ENCODE data around the gene DYTN.
"Not testable (repeated sequence)": the region's sequence is repeated elsewhere in the genome, so short reads cannot be mapped to it uniquely, and the experiment has no call there.

The DYTN gene, protein sequence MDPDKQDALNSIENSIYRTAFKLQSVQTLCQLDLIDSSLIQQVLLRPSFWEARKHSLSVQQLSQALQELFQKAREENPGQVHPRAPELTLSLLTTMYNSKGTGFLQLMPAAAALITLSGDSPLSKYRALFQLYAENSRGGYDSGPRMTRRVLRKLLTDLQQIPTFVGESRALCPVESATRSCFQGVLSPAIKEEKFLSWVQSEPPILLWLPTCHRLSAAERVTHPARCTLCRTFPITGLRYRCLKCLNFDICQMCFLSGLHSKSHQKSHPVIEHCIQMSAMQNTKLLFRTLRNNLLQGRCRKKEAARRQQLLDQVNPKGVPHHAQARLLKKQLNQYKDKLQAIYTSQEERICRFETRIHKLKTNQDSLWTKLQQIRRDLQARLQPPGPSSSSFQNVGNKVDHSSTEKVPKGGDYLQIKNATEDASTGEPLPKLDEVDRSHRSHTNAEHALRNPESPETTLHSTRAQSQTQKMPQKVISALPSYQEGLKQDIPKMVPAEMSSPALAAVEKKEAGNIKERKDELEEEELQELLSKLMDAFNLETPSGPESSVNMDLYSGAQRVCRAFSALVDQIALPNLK

GRCh38 chr2:206718296-206718695, at the start of gene DYTN:
Gene DYTN (minus strand): TSS chr2:206718396. CDS start chr2:206718279, 117 bp downstream.
- no peak for DNase-seq

GRCh38 chr2:206766057-206766930, 48.1 kb upstream of the DYTN start:
- DNase-seq: no peak

GRCh38 chr2:206765242-206766056, 47.3 kb upstream of the DYTN start, which contains the start of the genes FASTKD2 and MDH1B:
Gene FASTKD2 (plus strand): TSS chr2:206765606. CDS start chr2:206766694, 1,088 bp downstream.
Gene MDH1B (minus strand): TSS chr2:206765328. CDS start chr2:206765271, 57 bp downstream.
- peak; percentile 65 for DNase-seq

DNA sequence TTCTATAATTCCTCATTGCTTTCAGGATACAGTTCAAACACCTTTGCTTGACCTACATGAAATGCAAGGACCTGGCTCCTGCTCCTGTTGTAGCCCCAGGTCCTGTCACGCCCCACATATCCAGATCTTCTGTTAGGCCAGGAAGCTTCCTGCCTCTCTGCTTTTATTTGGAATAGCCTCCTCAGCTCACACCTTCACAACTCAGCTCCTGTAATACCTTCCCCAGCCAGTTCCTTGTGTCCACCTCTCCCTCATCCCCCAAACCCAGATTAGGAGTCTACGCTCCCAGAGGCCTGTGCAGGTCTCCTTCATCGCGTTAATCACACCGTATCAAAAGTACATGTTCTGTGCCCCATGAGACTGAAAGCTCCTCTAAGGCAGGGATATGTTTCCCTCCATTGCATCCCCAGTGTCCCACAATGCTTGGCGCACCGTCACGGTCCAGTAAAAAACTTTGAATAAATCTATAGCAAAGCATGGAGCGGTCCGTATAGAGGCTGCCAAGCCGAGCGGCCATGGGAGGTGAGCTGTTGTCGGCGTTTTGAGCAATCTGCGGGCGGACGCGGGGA, 46.6 kb upstream of the DYTN start:
- DNase-seq: no peak

- DNase-seq: no peak
Measured at GRCh38 chr2:206756816-206757215, 38.6 kb upstream of the DYTN start.

DNA sequence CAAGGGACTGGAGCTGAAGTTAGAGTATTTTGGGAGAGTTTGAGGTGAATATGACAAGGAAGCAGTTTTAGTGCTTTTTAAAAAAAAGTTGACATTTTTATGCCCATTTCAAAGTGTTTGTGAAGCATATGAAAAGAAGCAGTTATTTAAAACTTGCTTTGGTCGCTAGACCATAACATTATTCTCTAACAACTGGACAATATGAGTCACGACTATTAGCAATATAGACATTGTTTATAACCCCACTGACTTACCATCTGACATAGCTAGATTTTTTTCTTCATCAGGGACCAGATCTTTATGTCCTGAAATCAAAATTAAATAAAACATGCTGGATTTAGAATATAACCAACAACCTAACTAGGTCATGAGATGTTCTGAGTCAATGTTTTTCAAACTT, 22.6 kb upstream of the DYTN start:
- no peak for DNase-seq

GRCh38 chr2:206739271-206739670, 21.1 kb upstream of the DYTN start:
- no peak for DNase-seq

GRCh38 chr2:206736935-206737334, 18.7 kb upstream of the DYTN start:
- no peak for DNase-seq

DNA sequence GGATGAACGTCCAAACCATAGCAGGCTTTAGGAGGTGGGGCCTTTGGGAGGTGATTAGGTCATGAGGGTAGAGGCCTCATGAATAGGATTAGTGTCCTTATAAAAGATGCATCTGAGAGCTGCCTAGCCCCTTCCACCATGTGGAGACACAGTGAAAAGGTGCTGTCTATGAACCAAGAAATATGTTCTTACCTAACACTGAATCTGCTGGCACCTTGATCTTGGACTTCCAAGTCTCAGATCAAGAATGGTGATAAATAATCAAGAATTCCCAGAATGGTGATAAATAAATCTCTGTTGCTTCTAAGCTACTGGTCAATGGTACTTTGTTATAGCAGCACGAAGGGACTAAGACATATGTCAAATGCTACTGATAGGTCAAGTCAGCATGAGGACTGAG, 15.1 kb upstream of the DYTN start:
- no peak for DNase-seq

DNA sequence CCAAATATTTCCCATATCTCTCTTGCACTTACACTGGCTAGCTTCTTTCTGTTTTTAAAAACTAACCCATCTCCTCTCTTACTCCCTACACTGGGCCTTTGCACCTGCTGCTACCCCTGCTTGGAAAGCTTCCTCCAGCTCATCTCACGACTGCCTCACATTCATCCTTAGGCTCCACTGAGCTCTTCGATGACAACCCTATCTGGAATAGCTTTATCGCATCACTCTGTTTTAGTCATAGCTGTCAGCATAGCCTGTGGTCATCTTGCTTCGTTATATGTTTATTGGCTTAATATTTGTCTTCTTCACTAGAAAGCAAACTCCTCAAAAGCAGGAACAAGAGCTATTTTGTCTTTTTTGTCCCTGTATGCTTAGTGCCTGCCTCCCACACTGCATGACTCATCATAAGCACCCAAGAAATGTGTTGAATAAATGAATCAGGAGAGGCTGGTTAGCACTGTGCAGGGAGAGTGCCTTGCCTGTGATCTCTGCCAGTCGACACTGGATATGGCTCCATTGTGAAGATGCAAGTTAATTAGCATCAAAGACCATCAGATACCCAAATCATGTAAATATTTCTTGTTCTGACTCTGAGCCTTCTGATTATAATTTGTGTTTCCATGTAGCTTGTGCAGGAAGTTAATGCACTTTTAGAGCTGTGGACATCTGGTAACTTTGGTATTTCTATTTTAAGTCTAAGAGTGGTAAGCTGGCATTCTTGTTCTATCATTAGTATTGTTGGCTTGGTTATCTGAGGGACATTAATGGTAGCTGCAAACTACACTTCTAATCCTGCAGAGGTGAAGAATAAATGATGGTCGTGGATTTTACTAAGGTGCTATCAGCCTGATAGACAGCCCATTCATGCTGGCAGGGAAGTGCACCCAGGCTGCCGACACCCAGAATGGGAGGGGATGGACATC, 10.3 kb upstream of the DYTN start:
- DNase-seq: no peak

GRCh38 chr2:206727287-206727686, 9.1 kb upstream of the DYTN start:
- no peak for DNase-seq

DNA sequence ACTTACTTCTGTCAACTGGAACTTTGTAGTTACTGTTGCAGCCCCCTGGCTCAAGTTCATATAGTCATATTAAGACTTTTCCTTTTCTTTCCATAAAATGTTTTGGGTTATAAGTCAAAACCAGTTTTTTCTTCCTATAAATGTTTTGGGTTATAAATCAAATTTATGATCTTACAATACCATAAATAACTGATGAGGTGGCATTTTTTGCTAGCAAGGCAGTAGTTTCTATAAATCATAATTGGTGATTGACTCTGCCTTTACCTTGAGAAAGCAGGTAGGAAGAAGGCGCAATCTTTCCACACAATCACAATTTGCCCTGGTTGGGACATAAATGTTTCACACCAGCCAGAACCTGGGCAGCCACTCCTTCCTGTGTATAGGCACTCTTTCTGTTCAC, 5.1 kb upstream of the DYTN start:
- DNase-seq: no peak

GRCh38 chr2:206721256-206721920, 3.2 kb upstream of the DYTN start:
- DNase-seq: no peak

DNA sequence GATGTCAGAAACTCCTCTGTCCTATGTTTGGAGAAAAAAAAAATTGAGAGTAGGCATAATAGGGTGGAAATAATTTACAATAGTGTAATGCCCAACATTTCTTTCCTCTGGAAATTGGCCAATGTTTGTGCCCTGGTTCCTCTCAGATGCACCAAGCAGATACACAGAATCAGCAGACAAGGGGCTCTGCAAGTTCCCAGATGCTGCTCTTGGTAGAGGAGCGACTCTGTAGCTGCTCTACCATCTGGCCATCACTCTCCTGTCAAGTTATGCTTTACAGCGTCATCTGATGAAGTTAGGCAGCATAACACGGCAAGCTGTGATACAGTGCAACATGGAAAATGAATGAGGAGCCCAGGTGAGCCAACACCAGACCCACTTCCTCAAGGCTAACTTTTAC, 1.6 kb downstream of the DYTN start:
- no peak for DNase-seq

GRCh38 chr2:206715183-206715582, 3.0 kb downstream of the DYTN start:
- not testable (repeated sequence) for DNase-seq

- DNase-seq: no peak
Measured at GRCh38 chr2:206713746-206714145, 4.5 kb downstream of the DYTN start.

- DNase-seq: no peak
Measured at GRCh38 chr2:206708286-206708685, 9.9 kb downstream of the DYTN start.

DNA sequence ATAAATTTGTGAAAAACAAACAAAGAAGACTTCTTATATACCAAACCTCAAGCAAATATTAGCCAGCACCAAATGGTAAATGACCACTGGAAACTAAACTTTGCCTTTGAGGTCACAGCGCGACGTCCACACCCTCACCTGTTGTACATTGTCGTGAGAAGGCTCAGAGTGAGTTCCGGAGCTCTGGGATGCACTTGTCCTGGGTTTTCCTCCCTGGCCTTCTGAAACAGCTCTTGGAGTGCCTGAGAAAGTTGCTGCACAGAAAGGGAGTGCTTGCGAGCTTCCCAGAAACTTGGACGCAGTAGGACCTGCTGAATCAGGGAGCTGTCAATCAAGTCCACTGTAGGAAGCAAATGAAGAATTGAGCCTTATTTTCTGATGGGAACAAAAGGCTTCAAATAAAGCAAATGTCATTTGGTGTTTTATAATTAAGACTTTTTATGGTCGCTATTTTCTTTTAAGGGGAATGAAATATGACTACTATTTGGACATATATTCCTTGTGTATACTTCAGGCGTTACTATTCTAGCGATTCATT, 11.0 kb downstream of the DYTN start:
- no peak for DNase-seq

DNA sequence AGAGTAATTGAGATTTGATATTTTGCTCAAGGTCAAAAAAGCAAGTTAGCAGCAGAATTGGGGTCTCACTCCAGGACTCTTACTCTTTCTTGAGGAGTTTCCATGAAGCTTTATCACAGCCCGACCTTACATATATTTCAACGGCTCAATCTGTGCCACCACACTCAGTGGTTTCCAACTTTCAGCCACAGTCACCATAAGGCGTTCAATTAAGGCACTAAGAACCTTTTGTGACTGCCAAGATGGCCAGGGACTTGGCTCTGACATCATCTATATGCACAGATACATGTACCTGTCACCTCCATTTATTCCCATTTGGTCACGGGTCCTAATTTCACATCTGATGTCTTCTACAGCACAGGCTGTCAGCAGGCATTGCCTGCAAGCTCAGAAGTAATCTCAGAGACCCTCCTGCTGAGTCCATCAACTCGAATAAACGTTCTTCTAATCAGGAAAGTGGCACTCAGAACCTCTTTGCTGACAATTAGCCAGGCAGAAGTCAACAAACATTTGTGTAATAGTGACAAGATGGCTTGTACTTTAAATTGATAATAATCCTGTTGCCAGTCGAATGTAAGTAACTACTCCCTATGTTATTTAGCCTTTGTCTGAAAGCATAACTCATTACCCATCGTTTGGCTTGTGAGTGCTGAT, 16.1 kb downstream of the DYTN start:
- DNase-seq: no peak

GRCh38 chr2:206700156-206700555, 18.0 kb downstream of the DYTN start:
- no peak for DNase-seq
